ENCODE measurements around the gene DDX51.
"Not testable (repeated sequence)": the region's sequence is repeated elsewhere in the genome, so short reads cannot be mapped to it uniquely, and the experiment has no call there.

Gene DDX51

DNA sequence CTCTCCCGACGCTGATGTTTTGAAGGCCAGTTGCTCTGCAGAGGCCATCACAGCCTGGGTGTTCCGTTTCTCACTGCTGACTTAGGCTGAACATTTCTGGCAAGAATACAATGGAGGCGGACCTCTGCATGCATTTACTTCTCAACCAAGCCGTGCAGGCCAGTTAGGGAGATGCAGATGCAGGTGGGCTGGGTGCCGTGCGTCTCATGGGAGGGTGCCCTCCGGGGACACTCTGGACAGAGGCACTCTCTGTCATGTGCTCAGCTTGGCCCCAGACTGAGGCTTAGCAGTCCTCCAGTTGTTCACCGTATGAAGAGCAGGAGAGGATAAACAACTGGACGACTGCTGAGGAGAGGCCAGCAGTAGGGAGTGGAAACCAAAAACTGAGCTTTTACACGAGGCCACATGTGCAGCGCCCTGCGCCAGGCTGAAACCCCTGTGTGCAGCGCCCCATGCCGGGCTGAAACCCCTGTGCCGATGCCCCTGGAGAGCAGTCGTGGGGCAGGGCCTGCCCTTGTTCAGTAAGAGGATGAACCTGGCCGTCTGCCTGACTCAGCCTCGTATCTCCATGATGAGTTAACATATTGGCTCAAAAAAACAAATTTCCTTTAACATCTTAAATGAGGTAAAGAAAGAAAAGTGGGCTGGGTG is 32.3 kb downstream of the DDX51 start:
- DNase-seq = no peak

DNA sequence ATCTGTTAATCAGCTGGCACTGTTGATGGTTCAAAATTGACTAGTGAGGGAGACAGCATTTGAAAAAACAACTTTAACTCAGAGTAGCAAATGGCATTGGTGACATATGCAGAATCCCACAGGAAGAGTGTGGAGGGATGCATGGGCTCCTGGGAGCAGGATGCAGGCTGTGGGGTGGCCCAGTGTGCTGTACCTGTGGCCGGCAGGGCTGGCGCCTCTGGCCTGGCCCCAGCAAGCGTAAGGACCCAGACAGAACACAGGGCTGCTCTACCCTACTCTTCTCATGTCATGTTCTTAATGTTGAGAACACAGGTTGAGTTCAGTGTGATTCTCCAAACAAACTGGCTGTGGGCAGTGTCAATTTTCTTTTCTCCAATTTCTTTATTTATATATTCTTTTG is 33.4 kb downstream of the DDX51 start:
- DNase-seq = no peak

DNA sequence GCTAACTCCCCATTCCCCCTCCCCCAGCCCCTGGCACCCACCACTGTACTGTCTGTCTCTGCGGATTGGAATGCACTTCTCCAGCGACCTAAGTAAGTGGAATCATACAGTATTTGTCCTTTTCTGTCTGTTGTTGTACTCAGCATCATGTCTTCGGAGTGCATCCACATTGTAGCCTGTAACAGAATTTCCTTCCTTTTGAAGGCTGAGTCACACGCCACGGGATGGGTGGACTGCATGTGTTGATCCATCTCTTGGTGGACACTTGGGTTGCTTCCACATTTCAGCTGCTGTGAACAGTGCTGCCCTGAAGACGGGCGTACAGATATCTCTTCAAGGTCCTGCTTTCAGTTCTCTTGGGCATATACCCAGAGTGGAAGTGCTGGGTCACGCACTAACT is 34.4 kb downstream of the DDX51 start:
- no peak for DNase-seq

DNA sequence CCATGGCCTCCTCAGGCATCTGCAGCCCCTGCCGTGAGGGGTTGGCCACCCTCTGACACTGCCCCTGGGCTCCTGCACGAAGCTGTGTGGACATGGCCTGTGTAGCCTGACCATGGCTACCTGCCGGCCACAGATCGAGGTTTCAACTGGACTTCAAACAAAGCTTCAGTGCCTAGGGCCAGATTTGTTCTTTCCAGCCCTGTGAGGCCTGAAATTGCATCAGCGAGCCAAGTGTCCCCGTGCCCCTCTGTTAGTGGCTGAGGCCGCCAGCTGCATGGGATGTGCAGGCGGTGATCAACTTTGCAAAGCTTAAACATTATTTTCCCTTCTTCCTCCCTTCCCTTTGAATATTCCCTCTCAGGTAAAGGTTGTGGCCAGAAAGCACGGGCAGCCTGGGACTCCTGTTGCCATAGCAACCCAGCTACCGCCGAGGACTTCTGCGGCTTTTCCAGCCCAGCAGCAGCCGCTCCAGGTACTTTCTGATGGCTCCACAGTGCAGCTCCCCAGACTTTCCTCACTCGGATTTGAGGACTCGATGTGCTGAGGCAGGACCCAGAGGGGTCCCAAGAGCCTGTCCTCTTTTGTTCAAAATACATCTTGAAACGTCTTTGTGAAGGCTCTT is 35.8 kb downstream of the DDX51 start:
- DNase-seq = no peak

DNA sequence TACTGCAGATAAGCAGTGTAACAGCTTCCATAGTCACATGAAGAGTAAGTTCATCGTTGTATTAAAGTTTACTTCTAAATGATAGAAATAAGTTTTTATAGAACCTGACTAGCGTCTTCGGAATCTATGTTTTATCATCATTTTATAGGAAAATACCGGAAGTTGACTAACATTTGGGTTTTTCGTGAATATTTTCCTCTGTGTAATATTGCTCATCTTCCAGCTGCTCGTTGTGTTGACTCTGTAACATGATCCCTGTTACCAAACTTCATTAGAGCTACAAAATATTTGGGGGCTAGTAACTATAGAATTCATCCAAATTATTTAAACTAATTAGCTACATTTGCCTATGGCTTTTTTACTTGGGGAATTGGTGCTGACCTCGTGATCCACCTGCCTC is 37.2 kb downstream of the DDX51 start:
- DNase-seq = no peak

DNA sequence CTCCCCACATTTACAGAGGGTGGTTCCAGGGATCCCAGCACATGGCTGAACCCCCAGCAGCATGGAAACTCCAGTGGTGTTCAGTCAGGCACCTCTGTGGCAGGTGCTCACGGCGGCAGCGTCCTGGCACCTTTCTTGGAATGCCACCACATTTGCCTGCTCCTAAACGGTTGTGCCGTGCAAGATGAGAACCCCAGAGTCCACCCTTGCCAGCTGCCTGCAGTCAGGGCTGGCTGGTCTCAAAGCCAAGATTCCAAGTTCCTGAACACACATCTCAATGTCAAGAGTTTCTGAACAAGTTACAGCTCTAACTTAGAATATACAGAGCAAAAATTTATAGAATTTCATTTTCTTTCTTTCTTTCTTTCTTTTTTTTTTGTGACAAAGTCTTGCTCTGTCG is 38.7 kb downstream of the DDX51 start:
- DNase-seq = no peak

DNA sequence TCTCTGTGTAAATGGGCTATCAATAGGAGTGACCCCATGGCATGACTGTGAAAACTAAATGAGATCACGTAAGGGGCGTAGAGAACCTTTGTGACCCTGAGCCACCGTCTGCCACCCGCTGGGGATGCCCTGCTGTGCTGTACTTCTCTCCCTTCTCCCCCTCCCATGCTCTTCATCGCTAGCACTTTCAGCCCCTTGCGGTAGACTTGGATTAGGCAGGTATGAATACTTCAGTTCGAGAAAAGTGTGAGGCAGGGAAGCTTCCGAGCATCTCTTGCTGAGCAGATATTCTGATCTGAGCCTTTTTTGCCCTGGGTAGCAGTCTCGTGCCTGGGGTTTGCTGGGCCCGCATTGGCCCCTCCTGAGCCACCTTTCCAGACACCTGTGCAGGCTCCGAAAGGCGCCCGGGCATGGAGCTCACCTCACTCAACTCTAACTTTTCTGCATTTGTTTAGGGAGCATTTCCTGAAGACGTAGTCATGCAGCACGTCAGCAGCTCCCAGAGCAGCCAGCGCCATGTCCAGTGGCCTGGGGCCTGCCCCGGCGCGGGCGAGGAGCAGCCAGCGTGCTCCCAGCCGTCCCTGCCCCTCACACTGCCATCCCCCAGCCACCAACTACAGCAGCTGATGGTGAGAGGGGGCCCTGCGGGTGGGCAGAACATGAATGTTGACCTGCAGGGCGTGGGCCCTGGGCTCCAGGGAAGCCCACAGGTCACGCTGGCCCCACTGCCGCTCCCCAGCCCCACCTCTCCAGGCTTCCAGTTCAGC is 40.4 kb downstream of the DDX51 start:
- DNase-seq = no peak

DNA sequence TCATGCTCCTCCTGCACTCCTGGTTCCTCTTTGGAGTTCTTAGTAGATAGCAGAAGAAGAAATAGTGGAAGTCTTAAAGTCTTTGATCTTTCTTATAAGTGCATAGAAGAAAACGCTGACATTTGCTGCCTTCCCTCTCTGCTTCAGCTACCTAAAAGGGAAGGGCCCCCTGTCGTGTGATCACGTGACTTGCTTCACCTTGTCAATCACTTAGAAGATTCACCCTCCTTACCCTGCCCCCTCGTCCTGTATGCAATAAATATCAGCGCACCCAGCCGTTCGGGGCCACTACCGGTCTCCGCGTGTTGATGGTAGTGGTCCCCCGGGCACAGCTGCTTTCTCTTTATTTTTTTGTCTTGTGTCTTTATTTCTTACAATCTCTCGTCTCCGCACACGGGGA is 41.0 kb downstream of the DDX51 start:
- DNase-seq = not testable (repeated sequence)

DNA sequence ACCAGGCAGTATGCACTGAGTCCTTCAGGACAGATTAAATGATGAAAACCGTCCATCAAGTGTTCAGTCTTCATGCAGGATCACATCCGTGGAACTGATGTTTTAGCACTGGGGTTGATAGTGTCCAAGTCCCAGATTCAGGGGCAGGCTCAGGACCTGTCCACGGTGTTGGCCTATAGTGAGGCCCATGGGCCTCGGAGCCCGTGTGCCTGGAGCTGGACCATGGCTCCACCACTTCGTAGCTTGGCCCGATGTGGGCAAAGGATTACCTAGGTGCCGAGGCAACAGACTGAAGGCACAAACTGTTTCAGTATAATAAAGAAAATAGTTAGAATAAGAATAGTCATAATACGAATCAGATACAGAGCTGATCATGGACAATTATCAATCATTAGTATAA is 41.8 kb downstream of the DDX51 start:
- DNase-seq = no peak

DNA sequence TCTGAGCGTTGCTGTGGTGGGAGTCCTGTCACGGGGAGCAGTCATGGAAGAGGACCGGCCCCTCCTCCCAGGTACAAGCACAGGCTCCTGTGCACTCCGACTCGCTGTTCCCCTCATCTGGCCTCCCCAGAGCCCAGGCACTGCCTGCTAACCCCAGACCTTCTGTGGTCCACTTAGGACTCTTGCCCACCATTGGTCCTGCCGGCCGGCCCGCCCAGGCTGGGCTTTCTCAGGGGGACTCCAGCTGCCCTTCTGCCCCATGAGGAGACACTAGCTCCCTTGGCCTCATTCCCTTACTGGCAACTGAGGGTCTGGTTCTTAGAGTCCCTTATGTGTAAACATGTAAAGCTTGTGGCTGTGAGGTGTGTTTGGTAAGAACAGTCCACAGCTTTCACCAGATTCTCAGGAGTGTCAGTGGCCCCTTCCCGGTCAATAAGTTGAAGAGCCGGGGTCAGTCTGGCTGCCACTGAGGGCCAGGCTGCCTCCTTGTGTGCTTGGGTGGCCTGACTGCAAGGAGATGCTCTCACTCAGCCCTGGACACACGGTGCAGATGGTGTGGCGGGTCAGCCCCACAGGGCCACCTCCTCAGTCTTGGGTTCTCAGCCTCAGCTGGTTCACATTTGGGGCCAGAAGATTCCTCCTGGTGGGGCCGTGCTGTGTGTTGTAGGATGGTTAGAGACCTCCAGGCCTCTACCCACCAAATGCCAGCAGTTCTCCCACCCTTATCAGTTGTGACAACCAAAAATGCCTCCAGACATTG is 43.6 kb downstream of the DDX51 start:
- DNase-seq = no peak

DNA sequence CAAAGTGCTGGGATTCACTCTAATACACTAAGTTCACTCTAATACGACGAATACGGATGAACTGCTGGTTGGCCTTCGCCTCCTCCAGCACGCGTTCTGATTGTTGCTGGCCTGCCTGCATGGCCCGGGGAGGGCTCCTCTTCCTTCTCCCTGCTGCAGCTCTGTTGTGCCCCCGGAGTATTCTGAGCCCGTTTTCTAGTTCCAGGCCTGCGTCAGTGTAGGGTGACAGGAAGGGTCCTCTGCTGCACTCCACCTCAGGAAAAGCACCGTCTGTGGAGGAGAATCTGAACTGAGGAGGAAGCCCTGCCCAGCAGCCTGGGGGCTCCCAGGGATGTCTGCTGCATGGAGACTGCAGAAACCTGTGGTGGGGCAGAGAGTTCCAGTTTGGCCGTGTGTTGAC is 44.4 kb downstream of the DDX51 start:
- DNase-seq = no peak

DNA sequence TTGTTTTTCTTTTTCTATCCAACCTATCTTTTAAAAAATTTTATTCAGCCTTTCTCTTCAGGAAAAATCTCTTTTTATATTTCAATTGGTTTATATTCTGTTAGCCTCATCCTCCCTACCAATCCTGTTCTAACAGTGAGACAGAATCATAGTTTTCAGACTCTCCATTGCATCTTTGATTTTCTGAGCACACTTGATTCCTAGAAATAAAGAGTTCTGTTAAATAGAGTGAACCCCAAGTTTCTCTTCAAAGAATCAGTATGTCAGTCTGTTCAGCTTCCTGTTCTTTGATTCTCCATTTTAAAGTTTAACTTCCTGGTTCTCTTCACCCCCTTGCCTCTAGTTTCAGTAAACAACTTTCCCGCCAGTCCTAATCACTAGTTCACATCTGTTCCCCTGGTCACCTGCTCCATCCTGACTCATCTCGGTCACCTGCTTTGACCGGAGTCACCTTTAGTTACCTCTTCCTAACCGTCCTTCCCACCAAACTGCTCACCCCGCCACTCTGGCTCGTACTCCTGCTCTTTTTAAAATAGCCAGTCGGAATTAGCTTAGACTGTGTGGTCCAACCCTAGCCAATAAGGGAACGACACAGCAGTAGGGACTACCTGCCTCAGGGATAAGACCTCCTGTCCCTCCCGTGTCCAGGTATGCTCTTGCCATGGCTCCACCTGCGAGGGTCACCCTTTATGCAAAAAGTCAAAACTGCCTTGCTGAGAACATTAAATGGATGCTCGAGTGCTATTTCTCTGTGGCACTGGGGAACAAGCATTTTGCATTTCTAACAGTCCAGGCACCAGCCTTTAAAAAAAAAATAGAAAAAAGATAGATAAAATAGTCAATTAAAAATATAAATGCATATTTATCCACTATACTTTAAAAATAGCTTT is 48.4 kb downstream of the DDX51 start:
- DNase-seq = no peak

DNA sequence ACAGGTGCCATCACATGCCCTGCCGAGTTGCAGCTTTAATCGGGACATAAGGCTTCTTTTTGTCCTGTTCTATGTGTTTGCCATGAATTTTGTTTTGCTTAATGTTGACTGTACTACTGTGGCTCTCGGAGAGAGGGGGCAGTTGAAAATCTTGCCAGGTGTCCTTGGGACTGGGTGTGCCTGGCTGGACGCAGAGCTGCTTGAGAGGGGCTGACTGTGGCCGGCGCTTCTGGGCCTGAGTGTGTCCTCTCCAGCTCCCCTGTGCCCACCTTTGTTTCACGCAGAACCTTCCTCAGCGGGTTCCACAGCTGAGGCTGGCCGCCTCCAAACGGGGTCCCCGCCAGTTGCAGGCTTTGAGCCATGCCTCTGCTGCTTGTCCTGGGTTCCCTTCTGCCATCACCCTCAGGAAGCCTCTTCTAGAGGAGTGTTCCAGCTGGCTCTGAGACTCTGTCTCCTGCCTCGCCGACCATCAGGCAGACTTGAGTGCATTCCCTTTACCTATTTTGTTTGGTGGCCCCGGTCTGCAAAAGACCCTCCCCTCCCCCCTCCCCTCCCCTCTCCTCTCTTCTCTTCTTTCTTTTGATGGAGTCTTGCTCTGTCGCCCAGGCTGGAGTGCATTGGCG is 49.7 kb downstream of the DDX51 start:
- DNase-seq = no peak

DNA sequence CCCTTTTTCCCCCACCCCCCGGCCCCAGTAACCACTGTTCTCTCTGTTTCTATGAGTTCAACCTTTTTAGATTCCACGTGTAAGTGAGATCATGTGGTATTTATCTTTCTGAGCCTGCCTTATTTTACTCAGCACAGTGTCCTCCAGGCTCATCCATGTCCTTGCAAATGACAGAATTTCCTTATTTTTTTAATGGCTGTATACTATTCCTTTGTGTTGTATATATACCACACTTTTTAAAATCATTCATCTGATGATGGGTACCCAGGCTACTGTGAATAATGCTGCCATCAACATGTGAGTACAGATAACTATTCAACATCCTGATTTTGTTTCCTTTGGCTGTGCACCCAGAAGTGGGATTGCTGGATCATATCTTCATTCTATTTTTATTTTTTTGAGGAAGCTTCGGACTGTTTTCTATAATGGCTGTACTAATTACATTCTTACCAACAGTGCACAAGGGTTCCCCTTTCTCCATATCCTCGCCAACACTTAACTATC is 54.7 kb downstream of the DDX51 start:
- no peak for DNase-seq

Data from activated effector memory CD4-positive, alpha-beta T cell treated with Interleukin-2 at 50 U/mL for 16 hours (primary cell).